Renal cortex interstitium (tissue), 11 donors: ENCODE measurements around the gene HTATIP2. TPM values are rescaled to one million over a fixed set of nuclear protein-coding genes. Genes with fewer than 3 reads are reported as not detected.

Experiments used
- DNase-seq, 11 donors: peaks; one replicate each; pipeline ENCODE4 v3.0.0-alpha.2; 2013; ENCODE audit warnings: low read depth in 9 of 11, low spot score in 4 of 11; ENCODE audit errors: extremely low read depth in 1 of 11
- polyA plus RNA-seq, 3 donors: library from polyadenylated mRNA; unstranded; fragments of 120-200 nt; gene quantifications; one replicate each; pipeline ENCODE4 v1.2.1, GENCODE V29; 2013; ENCODE audit not compliant: insufficient read length in 3 of 3

HTATIP2 gene
- polyA plus RNA-seq, 3 donors, result 3.0 to 4.0 (median 3.1) TPM

DNA sequence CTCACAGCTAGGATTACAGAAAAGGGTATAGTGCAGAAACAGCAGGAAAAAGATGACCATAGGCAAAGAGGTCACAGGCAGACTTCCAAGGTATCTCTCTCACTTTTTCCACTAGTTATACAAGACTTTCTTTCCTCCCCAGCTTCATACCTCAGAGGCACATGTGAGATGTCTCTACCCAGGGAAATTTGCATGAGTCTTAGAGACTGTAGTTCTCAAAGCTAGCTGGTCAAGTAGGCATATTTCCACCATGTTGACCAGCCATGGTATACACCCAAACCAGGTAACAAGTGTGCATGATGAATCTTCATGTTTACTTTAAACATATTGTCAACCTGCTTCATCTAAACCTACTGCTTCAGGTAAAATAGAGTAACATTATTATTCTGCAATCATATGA, 51.9 kb downstream of the HTATIP2 start:
- no peak for DNase-seq

DNA sequence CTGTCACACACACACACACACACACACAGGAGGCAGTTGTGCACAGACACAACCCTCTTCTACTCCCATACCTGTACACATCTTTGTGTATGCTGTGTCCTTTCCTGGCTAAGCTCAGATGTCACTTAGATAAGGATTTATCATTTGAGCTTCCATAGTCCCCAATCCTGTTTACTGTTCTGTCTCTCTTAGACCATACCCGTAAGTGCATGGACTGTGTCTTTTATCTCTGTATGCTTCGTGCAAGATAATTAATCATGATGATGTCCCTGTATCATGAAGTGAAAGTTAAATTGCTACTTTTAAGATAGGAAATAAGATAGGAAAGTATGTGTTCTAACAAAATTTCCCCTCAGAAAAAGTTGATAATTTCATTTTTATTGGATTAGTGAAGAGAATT, 54.3 kb downstream of the HTATIP2 start:
- no peak for DNase-seq

DNA sequence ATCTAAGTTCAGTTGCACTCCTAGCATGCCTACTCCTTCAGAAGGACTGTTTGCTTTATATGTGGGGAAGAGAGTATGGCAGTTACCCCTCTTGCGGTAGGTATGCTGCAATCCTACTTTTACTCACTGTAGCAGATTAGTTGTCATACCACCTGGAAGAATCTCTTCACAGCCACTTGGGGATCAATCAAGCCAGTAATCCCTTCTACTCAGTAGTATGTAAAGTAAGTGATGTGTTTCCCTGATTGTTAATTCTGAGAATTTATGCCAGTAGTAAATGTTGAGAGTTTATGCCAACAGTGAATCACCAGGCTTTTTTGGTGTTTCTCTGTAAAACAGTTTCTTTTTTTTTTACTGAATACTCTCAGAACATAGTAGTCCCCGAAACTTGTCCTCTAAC, 58.4 kb downstream of the HTATIP2 start:
- no peak for DNase-seq

DNA sequence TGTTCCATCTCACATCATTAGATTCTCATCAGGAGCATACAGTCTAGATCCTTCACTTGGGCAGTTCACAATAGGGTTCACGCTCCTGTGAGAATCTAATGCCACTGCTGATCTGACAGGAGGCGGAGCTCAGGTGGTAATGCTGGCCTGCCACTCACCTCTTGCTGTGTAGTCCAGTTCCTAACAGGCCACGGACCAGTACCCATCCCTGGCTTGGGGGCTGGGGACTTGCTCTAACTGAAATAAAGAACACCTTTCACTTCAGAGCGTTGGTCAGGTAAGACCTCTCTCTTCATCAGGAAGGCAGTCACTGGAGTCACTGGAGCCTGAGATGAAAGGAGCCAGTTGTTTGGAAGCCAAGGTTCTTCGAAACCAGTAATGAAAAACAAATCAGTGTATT, 65.7 kb downstream of the HTATIP2 start:
- peak in 2 of 11 donors; percentile 1 to 2 for DNase-seq

Other genes starting within 250 kb of the HTATIP2 start
- gene DBX1, start 203.2 kb upstream of the HTATIP2 start, polyA plus RNA-seq, result not detected
- 10 to 100 TPM; 16.9 to 18.5 (median 17.9) TPM for gene PRMT3, start 24.0 kb downstream of the HTATIP2 start, polyA plus RNA-seq
- under 1 TPM; 0.15 to 0.50 (median 0.26) TPM for gene SLC6A5, start 235.9 kb downstream of the HTATIP2 start, polyA plus RNA-seq